Measurements from ENCODE around the gene TPST1.
"Not testable (repeated sequence)": the region's sequence is repeated elsewhere in the genome, so short reads cannot be mapped to it uniquely, and the experiment has no call there.

Gene TPST1

DNA sequence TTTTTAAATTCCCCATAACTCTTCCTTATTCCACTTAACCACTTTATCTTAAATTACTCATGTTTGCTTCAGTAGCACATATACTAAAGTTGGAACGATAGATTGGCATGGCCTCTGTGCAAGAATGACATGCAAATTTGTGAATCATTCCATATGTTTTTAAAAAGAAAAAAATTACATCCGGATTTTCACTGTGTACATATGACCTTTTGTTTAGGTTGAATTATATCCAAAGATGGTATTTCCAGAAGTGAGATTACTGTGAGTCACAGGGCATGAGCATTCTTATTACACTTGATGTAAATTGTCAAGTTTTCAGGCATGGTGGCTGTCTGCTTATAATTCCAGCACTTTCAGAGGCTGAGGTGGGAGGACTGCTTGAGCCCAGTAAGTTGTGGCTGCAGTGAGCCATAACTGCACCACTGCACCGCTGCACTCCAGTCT, 190.0 kb downstream of the TPST1 start:
- H3K27ac ChIP-seq (ENCODE audit: insufficient read depth, low read depth, low read length, poor library complexity, severe bottlenecking); H3K9me3 ChIP-seq (ENCODE audit: control insufficient read depth, low read length); H3K4me3 ChIP-seq (ENCODE audit: insufficient read depth, low read depth, low read length); H3K4me1 ChIP-seq (ENCODE audit: control insufficient read depth, insufficient read depth, low read length); H3K36me3 ChIP-seq (ENCODE audit: control insufficient read depth, insufficient read depth, low read length); H3K27me3 ChIP-seq (ENCODE audit: control insufficient read depth, insufficient read depth, low read length, poor library complexity, severe bottlenecking): not testable (repeated sequence)
- 94 to 98% methylated on average over 3 of the region's 3 CpGs for WGBS, 2 experiments

DNA sequence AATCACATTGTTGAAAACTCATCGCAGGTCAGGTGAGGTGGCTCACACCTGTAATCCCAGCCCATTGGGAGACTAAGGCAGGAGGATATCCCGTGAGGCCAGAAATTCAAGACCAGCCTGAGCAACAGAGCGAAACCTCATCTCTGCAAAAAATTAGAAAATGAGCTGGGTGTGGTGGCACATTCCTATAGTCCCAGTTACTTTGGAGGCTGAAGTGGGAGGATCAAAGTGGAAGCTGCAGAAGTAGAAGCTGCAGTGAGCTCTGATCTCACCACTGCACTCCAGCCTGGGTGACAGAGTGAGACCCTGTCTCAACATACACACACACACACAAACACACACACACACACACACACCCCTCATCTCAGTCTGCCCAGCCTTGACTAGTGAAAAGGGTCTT, 190.9 kb downstream of the TPST1 start:
- H3K4me1 ChIP-seq (ENCODE audit: control insufficient read depth, insufficient read depth, low read length); H3K27me3 ChIP-seq (ENCODE audit: control insufficient read depth, insufficient read depth, low read length, poor library complexity, severe bottlenecking); H3K36me3 ChIP-seq (ENCODE audit: control insufficient read depth, insufficient read depth, low read length); H3K27ac ChIP-seq (ENCODE audit: insufficient read depth, low read depth, low read length, poor library complexity, severe bottlenecking); H3K4me3 ChIP-seq (ENCODE audit: insufficient read depth, low read depth, low read length); H3K9me3 ChIP-seq (ENCODE audit: control insufficient read depth, low read length): not testable (repeated sequence)
- WGBS, 2 experiments = 92 to 95% methylated on average over 3 of the region's 3 CpGs

DNA sequence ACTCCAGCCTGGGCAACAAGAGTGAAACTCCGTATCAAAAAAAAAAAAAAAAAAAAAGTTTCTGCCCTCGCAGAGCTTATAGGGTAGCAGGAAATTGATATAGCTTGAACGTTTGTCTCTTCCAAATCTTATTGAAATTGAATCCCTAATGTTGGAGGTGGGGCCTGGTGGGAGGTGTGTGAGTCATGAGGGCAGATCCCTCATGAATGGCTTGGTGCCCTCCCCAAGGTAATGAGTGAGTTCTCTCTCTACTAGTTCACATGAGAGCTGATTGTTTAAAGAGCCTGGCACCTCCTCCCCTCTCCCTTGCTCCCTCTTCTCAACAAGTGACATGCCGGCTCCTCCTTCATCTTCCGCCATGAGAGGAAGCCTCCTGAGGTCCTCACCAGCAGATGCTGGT, 193.7 kb downstream of the TPST1 start:
- H3K27ac ChIP-seq (ENCODE audit: insufficient read depth, low read depth, low read length, poor library complexity, severe bottlenecking); H3K9me3 ChIP-seq (ENCODE audit: control insufficient read depth, low read length); H3K27me3 ChIP-seq (ENCODE audit: control insufficient read depth, insufficient read depth, low read length, poor library complexity, severe bottlenecking); H3K4me3 ChIP-seq (ENCODE audit: insufficient read depth, low read depth, low read length); H3K4me1 ChIP-seq (ENCODE audit: control insufficient read depth, insufficient read depth, low read length); H3K36me3 ChIP-seq (ENCODE audit: control insufficient read depth, insufficient read depth, low read length): not testable (repeated sequence)
- WGBS, 2 experiments = 85 to 86% methylated on average over 5 of the region's 5 CpGs

DNA sequence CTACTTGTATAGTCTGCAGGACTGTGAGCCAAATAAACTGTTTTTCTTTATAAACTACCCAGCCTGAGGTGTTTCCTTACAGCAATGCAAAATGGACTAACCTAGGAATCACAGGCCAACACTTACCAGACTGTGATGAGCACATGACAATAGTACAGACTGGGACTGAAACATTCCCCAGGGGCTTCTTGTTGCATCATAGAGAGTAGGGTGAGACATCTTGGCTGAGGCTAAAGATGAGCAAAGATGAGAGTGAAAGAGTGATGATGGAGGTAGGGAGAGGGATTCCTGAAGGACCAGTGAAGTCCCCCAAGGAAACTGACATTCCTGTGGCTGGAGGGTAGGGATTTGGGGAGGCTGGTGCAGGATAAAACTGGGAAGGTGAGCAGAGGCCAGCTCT, 194.4 kb downstream of the TPST1 start:
- no peaks in the 10 kb centered on the region for H3K27me3 ChIP-seq (ENCODE audit: control insufficient read depth, insufficient read depth, low read length, poor library complexity, severe bottlenecking)
- H3K36me3 ChIP-seq (ENCODE audit: control insufficient read depth, insufficient read depth, low read length) = no peaks in the 10 kb centered on the region
- H3K27ac ChIP-seq (ENCODE audit: insufficient read depth, low read depth, low read length, poor library complexity, severe bottlenecking) = no peak overlapping the region
- no peaks in the 10 kb centered on the region for H3K9me3 ChIP-seq (ENCODE audit: control insufficient read depth, low read length)
- H3K4me3 ChIP-seq (ENCODE audit: insufficient read depth, low read depth, low read length) = no peak overlapping the region
- H3K4me1 ChIP-seq (ENCODE audit: control insufficient read depth, insufficient read depth, low read length) = no peaks in the 10 kb centered on the region

DNA sequence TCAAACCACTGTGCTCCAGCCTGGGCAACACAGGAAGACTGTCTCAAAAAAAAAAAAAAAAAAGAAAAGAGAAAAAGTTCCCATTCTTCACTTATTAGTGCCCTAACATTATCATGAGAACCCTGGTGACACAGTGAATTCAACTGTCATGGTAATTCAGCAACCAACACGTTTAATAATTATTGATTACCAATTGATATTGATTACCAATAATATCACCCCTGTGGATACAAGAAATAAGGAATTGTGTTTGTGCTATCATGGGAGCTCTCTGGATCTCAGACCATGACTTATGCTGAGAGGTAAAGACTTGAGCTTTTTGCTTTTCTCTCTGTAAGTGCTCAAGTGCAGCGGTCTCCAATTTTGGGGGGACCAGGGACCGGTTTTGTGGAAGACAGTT, 195.3 kb downstream of the TPST1 start:
- no peak overlapping the region for H3K27ac ChIP-seq (ENCODE audit: insufficient read depth, low read depth, low read length, poor library complexity, severe bottlenecking)
- H3K4me3 ChIP-seq (ENCODE audit: insufficient read depth, low read depth, low read length) = no peak overlapping the region
- no peaks in the 10 kb centered on the region for H3K27me3 ChIP-seq (ENCODE audit: control insufficient read depth, insufficient read depth, low read length, poor library complexity, severe bottlenecking)
- WGBS, 2 experiments = 98 to 100% methylated on average over 1 to 3 of the region's 3 CpGs
- H3K36me3 ChIP-seq (ENCODE audit: control insufficient read depth, insufficient read depth, low read length) = no peaks in the 10 kb centered on the region
- H3K9me3 ChIP-seq (ENCODE audit: control insufficient read depth, low read length) = no peaks in the 10 kb centered on the region
- no peaks in the 10 kb centered on the region for H3K4me1 ChIP-seq (ENCODE audit: control insufficient read depth, insufficient read depth, low read length)

DNA sequence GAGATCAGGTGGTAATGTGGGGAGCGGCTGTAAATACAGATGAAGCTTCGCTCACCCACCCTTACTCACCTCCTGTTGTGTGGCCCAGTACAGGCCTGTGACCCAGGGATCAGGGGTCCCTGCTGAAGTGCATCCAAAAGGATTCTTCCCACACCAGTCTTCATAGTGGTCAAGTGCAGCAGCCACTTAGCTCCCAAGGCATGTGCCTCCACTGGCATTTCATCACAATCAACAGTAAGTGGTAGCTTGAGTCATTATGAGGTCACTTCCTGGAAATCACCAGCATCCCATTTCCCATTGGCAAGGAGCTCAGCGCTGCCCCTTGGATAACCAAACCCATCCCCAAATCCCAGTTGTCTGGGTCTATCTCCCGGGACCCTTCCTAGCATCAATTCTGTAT, 196.0 kb downstream of the TPST1 start:
- not testable (repeated sequence) for H3K4me3 ChIP-seq (ENCODE audit: insufficient read depth, low read depth, low read length); H3K4me1 ChIP-seq (ENCODE audit: control insufficient read depth, insufficient read depth, low read length); H3K36me3 ChIP-seq (ENCODE audit: control insufficient read depth, insufficient read depth, low read length); H3K27me3 ChIP-seq (ENCODE audit: control insufficient read depth, insufficient read depth, low read length, poor library complexity, severe bottlenecking); H3K27ac ChIP-seq (ENCODE audit: insufficient read depth, low read depth, low read length, poor library complexity, severe bottlenecking); H3K9me3 ChIP-seq (ENCODE audit: control insufficient read depth, low read length)
- WGBS, 2 experiments = 96 to 97% methylated on average over 3 to 4 of the region's 4 CpGs

DNA sequence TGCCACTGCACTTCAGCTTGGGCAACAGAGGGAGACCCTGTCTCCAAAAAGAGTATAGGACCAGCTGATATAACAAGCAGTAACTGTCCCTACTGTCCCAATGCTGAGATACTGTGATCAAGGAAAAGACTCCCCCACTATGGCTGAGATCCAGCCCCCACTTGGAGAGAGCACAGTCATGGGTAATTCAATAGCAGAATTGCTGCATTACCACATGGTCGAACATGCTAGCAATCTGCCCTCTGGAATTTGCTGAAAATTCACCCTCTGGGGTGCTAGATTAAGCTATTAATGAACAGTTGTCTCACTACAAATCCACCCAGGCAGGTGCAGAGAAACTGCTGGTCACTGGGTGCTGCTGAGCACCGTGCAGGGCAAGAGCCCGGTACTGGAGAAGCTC, 196.8 kb downstream of the TPST1 start:
- not testable (repeated sequence) for H3K4me3 ChIP-seq (ENCODE audit: insufficient read depth, low read depth, low read length); H3K27me3 ChIP-seq (ENCODE audit: control insufficient read depth, insufficient read depth, low read length, poor library complexity, severe bottlenecking); H3K27ac ChIP-seq (ENCODE audit: insufficient read depth, low read depth, low read length, poor library complexity, severe bottlenecking); H3K9me3 ChIP-seq (ENCODE audit: control insufficient read depth, low read length); H3K36me3 ChIP-seq (ENCODE audit: control insufficient read depth, insufficient read depth, low read length); H3K4me1 ChIP-seq (ENCODE audit: control insufficient read depth, insufficient read depth, low read length)
- WGBS, 2 experiments = 92 to 94% methylated on average over 3 of the region's 3 CpGs

DNA sequence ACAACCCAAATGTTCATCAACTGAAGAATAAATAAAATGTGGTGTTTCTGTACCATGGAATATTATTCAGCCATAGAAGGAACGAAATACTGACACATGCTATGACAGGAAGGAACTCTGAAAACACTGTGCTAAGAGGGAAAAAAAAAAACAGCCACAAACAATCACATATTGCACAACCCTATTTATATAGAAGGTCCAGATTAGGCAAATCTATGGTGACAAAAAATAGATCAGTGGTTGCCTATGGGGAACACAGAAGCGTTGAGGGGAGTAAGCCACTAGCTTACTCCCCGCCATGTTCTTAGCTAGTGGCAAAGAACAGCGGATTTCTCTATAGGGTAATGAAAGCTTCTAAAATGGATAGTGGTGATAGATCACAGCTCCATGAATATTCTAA, 198.4 kb downstream of the TPST1 start:
- Histone ChIP-seq H3K9me3 (ENCODE audit: control insufficient read depth, low read length) (no peaks in the 10 kb centered on the region), H3K27me3 (ENCODE audit: control insufficient read depth, insufficient read depth, low read length, poor library complexity, severe bottlenecking) (no peaks in the 10 kb centered on the region), H3K4me3 (ENCODE audit: insufficient read depth, low read depth, low read length) (no peak overlapping the region), H3K27ac (ENCODE audit: insufficient read depth, low read depth, low read length, poor library complexity, severe bottlenecking) (no peak overlapping the region), H3K36me3 (ENCODE audit: control insufficient read depth, insufficient read depth, low read length) (no peaks in the 10 kb centered on the region), H3K4me1 (ENCODE audit: control insufficient read depth, insufficient read depth, low read length) (no peaks in the 10 kb centered on the region)
- 91 to 97% methylated on average over 3 to 4 of the region's 4 CpGs for WGBS, 2 experiments

DNA sequence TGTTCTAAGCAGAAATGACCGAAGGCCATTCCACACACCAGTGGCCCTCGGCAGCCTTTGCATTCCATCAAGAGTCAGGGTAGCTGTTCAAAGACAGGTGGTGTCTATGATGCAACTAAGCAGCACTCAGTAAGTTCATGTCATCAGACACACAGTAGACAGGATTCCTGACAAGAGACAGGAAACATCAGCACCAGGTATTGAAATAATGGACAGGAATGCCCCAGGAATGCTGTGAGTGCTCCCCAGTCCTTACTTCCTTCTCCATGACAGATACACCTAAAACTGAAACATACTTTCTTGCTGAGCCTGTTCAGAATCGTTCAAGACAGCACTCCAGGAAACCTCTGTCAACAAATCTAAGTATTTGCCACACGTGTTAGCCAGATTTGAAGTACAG, 204.4 kb downstream of the TPST1 start:
- Histone ChIP-seq H3K36me3 (ENCODE audit: control insufficient read depth, insufficient read depth, low read length) (no peaks in the 10 kb centered on the region), H3K9me3 (ENCODE audit: control insufficient read depth, low read length) (no peaks in the 10 kb centered on the region), H3K27me3 (ENCODE audit: control insufficient read depth, insufficient read depth, low read length, poor library complexity, severe bottlenecking) (peaks cover 8% of the 10 kb centered on the region), H3K4me3 (ENCODE audit: insufficient read depth, low read depth, low read length) (no peak overlapping the region), H3K4me1 (ENCODE audit: control insufficient read depth, insufficient read depth, low read length) (peaks cover 5% of the 10 kb centered on the region), H3K27ac (ENCODE audit: insufficient read depth, low read depth, low read length, poor library complexity, severe bottlenecking) (no peak overlapping the region)
- 91 to 94% methylated on average over 4 of the region's 4 CpGs for WGBS, 2 experiments

Measured in ectodermal cell (in vitro differentiated cells).